Measurements from ENCODE around the gene PPFIA2.

DNA sequence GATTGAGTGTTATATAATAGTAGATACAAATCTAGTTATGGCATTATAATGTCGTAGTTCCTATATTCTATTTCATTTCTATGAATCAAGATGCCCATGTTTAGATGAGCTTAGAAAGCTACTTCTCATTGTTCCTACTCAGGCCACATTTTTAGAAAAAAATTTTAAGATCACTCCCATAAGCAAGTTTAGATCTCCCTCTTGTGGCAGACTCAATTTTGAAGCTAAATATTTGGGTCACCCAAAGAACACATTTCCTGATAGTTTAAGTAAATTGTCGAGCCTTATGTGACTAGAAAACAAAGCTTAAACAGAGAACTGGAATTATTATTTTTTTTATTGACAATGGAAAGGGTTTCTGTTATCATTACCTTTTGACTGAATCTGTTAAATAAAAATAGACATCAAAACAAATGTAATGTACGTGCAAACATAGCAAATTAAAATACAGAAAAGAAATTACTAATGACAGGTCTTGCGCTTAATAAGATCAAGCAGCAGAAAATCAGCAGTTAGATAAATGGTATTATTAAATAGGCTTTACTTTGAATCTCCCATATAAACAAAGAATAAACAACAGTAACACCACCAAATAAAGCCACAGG lies 501.1 kb downstream of the PPFIA2 start:
- TF ChIP-seq FOXK2 (conservative IDR thresholded peaks at IDR 0.05 in 1 of 2, IDR thresholded peaks at IDR 0.05 in 1 of 2; ENCODE audit: low read depth in 2 of 2) (no peak), POLR2A (conservative IDR thresholded peaks at IDR 0.05) (no peak), BRCA1 (IDR thresholded peaks at IDR 0.05) (no peak), BRCA1 (CRISPR knock-in tag; IDR thresholded peaks at IDR 0.05) (no peak), CTCF (IDR thresholded peaks at IDR 0.05 in 2 of 3, conservative IDR thresholded peaks at IDR 0.05 in 1 of 3; ENCODE audit: insufficient read depth in 2 of 3, low read depth in 1 of 3, low read length in 3 of 3) (no peak; a peak in 1 of 6 replicates), POU5F1 (IDR thresholded peaks at IDR 0.05; ENCODE audit: borderline replicate concordance, low read depth, low read length, partially characterized antibody) (no peak), ZNF644 (tag; IDR thresholded peaks at IDR 0.05; ENCODE audit: low read depth) (no peak), MCM5 (IDR thresholded peaks at IDR 0.05; ENCODE audit: low read depth) (no peak), MAFK (IDR thresholded peaks at IDR 0.05; ENCODE audit: low read length) (no peak), CEBPB (tag; IDR thresholded peaks at IDR 0.05) (no peak), ZNF175 (CRISPR knock-in tag; IDR thresholded peaks at IDR 0.05; ENCODE audit: low read depth) (no peak), ELF1 (tag; IDR thresholded peaks at IDR 0.05) (no peak)
